ENCODE results near the gene RAB40B. TPM values are rescaled to one million over a fixed set of nuclear protein-coding genes. Genes with fewer than 3 reads are reported as not detected.

The RAB40B gene
- total RNA-seq, 3 donors from 2014 or later: 8.8 to 25.6 (median 12.8) TPM

- TF ChIP-seq POLR2AphosphoS5 (IDR thresholded peaks at IDR 0.05) (no peak), CTCF (IDR thresholded peaks at IDR 0.05) (no peak), POLR2A (IDR thresholded peaks at IDR 0.05) (no peak)
- H3K4me3 ChIP-seq: no peak overlapping the region
- peaks cover 3% of the 10 kb centered on the region for H3K36me3 ChIP-seq
- H3K27ac ChIP-seq: no peak overlapping the region
- H3K9me3 ChIP-seq: no peaks in the 10 kb centered on the region
- intact Hi-C loops (cut with DNase I; ENCODE audit: low total_unique reads): no loop called here
- no peaks in the 10 kb centered on the region for H3K27me3 ChIP-seq
- H3K4me1 ChIP-seq: no peaks in the 10 kb centered on the region
- DNase-seq (ENCODE audit: low spot score in 2 of 2): no peak
These were observed 24.8 kb upstream of the RAB40B start for GRCh38 chr17:82723169-82723807.

- peaks cover 3% of the 10 kb centered on the region for H3K36me3 ChIP-seq
- no peak overlapping the region for H3K27ac ChIP-seq
- no peak overlapping the region for H3K4me3 ChIP-seq
- no peaks in the 10 kb centered on the region for H3K9me3 ChIP-seq
- no peak for TF ChIP-seq CTCF (IDR thresholded peaks at IDR 0.05)
- no peak for TF ChIP-seq POLR2A (IDR thresholded peaks at IDR 0.05)
- no peak for TF ChIP-seq POLR2AphosphoS5 (IDR thresholded peaks at IDR 0.05)
- intact Hi-C loops (cut with DNase I; ENCODE audit: low total_unique reads): no loop called here
- no peak for DNase-seq (ENCODE audit: low spot score in 2 of 2)
- peaks cover 4 to 6% of the 10 kb centered on the region in 2 donors for H3K4me1 ChIP-seq
- H3K27me3 ChIP-seq: no peaks in the 10 kb centered on the region
These were observed 24.0 kb upstream of the RAB40B start for GRCh38 chr17:82722341-82723013.

GRCh38 chr17:82720204-82720603, 21.7 kb upstream of the RAB40B start:
- intact Hi-C loops (cut with DNase I; ENCODE audit: low total_unique reads): no loop called here
- peaks cover 3% of the 10 kb centered on the region for H3K36me3 ChIP-seq
- no peak for TF ChIP-seq CTCF (IDR thresholded peaks at IDR 0.05)
- no peak for TF ChIP-seq POLR2AphosphoS5 (IDR thresholded peaks at IDR 0.05)
- TF ChIP-seq POLR2A (IDR thresholded peaks at IDR 0.05): no peak
- H3K9me3 ChIP-seq: no peaks in the 10 kb centered on the region
- H3K27me3 ChIP-seq: no peaks in the 10 kb centered on the region
- H3K4me1 ChIP-seq: peaks cover 4 to 6% of the 10 kb centered on the region in 2 donors
- no peak for DNase-seq (ENCODE audit: low spot score in 2 of 2)
- H3K27ac ChIP-seq: no peak overlapping the region
- H3K4me3 ChIP-seq: no peak overlapping the region

GRCh38 chr17:82718986-82719685, 20.6 kb upstream of the RAB40B start:
- Histone ChIP-seq H3K9me3 (no peaks in the 10 kb centered on the region), H3K27me3 (no peaks in the 10 kb centered on the region), H3K36me3 (peaks cover 3% of the 10 kb centered on the region), H3K4me1 (peaks cover 4 to 6% of the 10 kb centered on the region in 2 donors), H3K27ac (no peak overlapping the region), H3K4me3 (no peak overlapping the region)
- DNase-seq (ENCODE audit: low spot score in 2 of 2): no peak
- no peak for TF ChIP-seq POLR2AphosphoS5 (IDR thresholded peaks at IDR 0.05)
- TF ChIP-seq POLR2A (IDR thresholded peaks at IDR 0.05): no peak
- no peak for TF ChIP-seq CTCF (IDR thresholded peaks at IDR 0.05)
- intact Hi-C loops (cut with DNase I; ENCODE audit: low total_unique reads): no loop called here

All from breast epithelium (tissue), 4 donors.